DMS153 treated with DMSO at 0.1 percent for 48 hours (cell line): ENCODE data around the gene SEC61B.
"Not testable (repeated sequence)": the region's sequence is repeated elsewhere in the genome, so short reads cannot be mapped to it uniquely, and the experiment has no call there.

ENCODE experiments used
- DNase-seq: peaks from one replicate; lab custom pipeline; 2025; ENCODE audit not compliant: unreplicated experiment; lab: John Stamatoyannopoulos, UW

SEC61B gene

DNA sequence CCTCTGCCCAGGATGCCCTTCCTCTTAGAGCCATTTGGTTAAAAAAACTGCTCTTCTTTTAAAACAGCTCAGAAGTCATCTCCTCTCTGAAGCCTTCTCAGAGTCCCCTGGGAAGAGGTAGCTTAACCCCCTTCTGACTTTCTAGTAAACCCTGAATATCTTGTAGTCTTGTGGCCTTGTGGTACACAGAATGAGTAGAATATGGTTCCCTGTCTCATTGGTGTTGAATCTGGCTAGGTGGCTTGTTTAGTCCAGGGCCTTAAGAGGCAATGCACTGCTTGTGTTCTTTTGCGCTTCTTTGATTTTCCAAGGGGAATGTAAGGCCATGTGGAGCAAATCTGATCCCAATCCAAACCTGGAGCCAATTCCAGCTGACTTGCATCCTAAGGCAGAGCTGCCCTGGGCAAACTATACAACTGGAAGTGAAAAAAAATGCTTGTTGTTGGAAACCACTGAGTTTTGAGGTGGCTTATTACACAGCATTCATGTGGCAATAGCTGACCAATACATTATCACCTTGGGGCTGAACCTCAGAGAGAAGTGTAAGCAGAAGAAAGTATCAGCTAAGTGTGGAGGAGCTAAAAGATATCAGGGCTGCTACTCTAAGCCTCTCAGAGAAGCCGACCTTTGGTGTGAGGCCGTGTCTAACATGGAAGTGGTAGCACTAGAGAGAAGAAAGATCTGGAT, 31.3 kb upstream of the SEC61B start:
- no peak for DNase-seq

DNA sequence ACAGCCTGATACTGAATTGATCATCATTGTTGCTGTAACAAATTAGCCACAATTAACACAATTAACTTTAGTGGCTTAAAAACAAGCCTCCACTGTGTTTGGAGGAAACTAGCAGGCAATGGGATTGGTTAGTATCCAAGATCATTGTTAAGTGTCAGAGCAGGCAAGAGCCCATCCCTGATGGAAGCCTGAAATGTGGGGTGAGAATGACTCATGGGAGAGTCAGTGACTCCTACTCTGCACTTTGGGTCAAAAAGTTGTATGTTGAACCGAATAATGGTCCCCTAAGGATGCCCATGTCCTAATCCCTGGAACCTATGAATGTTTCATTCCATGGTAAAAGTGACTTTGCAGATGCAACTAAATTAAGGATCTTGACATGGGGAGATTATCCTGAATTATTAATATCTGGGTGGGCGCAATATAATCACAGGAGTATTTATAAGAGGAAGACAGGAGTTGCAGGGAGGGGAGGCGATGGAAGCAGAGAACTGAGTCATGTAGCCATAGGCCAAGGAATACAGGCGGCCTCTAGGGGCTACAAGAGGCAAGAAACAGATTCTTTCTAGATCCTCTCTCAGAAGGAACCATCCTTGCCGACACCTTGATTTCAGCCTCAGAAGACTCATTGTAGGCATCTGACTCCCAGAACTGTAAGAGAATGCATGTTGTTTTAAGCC, 29.2 kb upstream of the SEC61B start:
- DNase-seq = no peak

DNA sequence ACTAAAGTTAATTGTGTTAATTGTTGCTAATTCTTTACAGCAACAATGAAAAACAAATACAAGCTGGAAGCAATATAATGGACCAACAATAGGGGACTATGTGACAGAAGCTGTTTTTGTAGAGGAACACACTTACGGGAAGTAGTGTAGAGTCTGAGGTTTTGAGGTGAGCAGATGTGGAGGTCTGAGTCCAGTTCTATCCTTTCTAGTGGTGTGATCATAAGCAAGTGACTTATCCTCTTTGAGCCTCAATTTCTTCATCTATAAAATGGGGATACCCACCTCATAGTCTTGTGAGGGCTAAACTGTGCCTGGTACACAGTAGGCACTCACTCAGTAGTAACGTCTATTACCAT, 28.6 kb upstream of the SEC61B start:
- DNase-seq = no peak

- not testable (repeated sequence) for DNase-seq
Observed at GRCh38 chr9:99196484-99196883, 25.6 kb upstream of the SEC61B start.

GRCh38 chr9:99197124-99197630, 24.9 kb upstream of the SEC61B start:
- DNase-seq = no peak

- no peak for DNase-seq
Observed at GRCh38 chr9:99197987-99198386, 24.1 kb upstream of the SEC61B start.

DNA sequence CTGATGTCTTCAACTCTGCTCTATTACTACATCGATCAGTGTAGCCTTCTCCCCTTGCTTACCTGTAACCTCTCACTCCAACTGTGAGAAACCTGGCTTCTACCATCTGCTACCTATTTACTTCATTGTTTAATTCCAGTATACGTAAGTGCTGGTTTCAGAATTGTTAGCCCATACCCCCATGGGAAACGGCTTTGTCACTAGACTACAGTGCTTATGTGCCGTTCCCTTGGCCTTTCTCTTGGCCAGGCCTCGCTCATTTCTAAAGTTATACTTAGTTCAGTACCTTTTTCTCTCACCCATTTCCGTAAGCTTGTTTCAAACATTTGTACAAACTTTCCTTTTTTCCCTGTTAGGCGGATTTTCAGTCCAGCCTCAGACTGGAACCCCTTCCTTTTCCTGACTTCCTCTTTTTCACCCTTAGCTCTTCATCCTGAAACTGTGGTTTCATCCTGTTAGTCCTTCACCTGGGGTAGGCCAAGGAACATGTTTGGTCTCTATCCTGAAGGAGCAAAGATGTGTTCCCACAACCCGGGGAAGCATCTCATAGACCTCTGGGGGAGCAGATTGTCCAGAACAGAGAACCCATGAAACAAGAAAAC, 22.0 kb upstream of the SEC61B start:
- no peak for DNase-seq

- no peak for DNase-seq
Observed at GRCh38 chr9:99201603-99202002, 20.5 kb upstream of the SEC61B start.

DNA sequence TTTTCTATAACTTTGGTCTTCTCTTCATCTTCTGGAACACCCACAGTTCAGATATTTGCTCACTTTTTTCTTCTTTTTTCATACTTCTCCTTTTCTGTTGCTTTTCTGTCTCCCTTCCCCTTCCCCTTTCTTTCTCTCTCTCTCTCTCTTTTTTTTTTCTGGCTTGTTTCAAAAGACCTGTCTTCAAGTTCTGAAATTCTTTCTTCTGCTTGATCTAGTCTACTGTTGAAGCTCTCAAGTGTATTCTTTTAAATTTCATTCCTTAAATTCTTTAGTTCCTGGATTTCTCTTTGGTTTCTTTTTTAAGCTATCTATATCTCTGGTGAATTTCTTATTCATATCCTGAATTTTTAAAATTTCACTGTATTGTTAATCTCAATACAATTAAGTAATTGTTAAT, 11.5 kb upstream of the SEC61B start:
- DNase-seq = no peak

GRCh38 chr9:99211746-99212145, 10.3 kb upstream of the SEC61B start:
- no peak for DNase-seq

- DNase-seq = no peak
Observed at GRCh38 chr9:99213197-99213596, 8.9 kb upstream of the SEC61B start.

DNA sequence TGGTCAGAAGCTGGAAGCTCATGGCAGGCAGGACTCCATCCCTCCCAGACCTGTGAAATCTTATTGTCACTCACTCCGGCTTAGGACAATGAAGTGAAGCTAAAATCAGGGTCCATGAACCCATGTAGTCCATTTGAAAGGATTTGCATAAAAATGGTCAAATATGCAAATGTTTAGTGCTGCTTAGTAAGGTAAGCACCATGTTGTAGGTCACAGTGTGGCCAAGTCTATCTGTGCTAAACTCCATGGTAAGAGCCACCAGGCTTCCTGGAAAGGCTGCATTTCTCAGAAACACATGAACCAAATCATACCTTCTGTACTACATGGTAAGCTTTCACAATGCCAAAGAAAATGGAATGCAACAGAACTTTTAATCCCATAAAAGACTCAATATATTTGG, 6.0 kb upstream of the SEC61B start:
- no peak for DNase-seq

GRCh38 chr9:99220011-99220410, 2.1 kb upstream of the SEC61B start:
- no peak for DNase-seq

DNA sequence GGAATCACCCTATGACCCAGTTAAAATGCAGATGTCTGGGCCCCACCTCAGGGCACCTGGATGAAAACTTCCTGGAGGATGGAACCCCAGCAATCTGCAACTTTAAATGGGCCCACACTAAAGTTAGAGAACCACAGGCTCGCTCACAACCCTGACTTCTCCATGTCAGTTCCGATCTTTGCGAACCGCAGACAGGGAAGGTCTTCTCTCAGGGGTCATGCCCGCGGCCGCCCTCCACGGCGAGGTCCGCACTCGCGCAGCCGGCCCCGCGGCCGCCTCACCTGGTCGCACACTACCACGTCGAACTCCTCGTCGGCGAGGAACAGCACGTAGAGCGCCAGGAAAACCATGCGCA, 839 bp upstream of the SEC61B start:
- no peak for DNase-seq

DNA sequence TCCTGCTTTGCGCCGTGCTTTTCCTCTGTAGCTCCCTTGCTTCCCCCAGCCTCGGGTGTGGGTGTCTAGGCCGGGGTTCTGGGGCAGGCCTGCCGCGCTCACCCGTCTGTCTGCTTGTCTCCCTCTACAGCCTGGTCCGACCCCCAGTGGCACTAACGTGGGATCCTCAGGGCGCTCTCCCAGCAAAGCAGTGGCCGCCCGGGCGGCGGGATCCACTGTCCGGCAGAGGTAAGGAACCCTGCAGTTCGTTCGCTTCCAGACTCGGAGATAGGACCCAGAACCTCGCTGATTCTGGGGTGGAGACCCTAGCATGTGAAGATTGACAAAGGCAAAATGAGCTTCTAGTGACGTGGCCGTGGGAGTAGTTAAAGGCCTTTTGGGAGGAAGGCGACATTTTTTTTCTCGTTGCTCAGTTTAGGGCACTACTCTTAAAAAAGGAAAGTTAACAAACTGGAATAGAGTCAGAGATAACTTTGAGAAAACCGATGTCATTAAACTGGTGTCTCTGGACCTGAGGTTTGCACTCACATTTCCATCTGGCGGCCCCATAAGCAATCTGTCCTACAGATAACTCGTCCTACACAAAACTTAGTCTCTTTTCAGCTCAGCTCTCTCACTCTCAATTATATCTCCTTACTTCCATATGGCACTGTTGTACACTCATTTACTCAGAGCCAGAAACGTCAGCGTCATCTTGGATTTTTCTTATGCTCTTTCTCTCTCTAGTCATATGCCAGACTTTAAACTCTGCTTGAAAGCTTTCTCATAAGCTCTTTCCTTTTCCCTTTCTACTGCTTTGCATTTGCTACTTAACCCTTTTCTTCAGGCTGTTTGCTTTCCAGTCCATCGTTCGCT, 561 bp downstream of the SEC61B start:
- DNase-seq = no peak

- DNase-seq = no peak
Observed at GRCh38 chr9:99224445-99224844, 2.4 kb downstream of the SEC61B start.

DNA sequence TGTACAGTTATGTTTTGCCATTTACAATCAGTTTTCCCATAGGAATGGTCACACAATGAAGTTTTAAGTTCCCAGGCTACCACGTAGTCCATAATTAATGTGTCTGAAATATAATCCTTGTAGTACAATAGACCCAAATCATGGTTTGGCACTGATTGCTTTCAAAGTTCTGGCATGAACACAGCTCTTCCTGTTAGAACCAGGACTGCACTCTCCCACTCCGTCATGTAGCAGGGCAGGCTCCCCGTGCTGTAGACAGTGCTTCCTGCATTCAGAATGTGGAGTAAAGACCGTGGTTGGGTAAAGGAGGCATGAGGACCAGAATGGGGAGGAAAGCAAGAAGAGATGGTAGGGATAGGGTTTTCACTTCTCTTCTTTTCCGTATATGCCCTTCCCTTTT, 4.0 kb downstream of the SEC61B start:
- DNase-seq = no peak

- no peak for DNase-seq
Observed at GRCh38 chr9:99230206-99230605, 8.1 kb downstream of the SEC61B start.

DNA sequence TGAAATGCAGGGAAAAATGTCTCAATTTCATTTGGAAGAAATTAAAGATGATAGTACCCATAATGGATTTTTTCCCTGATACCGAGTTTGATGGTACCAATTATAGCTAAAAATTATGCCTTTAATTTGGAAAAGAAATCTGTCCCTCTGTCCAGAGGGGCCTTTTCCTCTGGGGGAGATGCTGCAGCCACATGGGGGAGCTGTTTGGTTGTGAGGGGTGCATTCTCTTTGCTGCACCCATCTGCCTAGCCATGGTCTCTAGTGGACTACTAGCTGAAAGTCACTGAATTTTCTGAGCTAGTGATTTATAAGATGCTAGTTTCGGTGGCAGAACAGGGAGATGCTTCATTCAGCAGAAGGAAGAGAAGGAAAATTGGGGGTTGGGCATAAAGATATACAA, 9.6 kb downstream of the SEC61B start:
- no peak for DNase-seq

DNA sequence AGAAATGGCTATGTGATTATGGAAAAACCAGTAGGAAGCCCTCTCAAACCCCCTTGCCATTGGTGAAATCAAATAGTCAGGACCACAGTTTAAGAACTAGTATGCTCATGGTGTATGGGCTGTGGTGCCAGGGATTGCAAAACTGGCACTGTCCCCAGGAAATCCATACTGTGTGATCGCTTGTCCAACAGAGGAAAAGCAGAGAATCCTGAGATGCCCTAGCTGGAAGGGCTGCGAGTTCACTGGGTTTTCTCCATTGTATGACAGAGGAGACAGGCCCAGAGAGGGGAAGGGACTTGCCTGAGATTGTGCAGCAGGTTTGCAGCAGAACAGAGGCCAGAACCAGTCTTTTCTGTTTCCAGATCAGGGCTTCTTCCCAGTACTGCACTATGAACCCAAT, 12.5 kb downstream of the SEC61B start:
- no peak for DNase-seq

DNA sequence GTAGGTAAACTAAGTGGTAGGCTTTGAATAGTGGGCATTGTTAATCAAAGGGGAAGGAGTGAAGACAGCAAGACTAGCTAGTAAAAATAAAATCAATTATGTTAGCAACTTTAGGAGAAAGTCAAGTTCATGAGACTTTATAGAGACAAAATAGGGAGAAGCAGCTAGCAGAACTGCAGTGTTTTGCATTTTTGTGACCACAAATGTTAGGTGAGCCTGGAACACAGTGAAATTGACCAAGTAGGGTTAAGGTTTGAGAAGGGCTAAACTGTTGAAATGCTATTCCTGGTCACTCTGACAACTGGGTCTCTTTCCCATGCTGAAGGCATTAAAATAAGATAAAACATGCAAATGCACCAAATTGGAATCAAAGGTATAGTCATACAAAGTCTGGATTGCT, 13.0 kb downstream of the SEC61B start:
- no peak for DNase-seq
